Mammary epithelial cell (primary cell): ENCODE data around the gene GABARAPL1.

ENCODE experiments used
- EZH2 ChIP-seq: IDR thresholded peaks from 2 replicates; pipeline ENCODE4 v1.6.1; 2012; ENCODE audit warnings: low read length, inconsistent platforms, borderline replicate concordance
- TF ChIP-seq, protein P1 (sequence below), 2 donors: IDR thresholded peaks in 1 of 2; conservative IDR thresholded peaks in 1 of 2; 2 replicates each; pipeline ENCODE4 v1.5.1; 2011 to 2012; ENCODE audit warnings: inconsistent platforms in 2 of 2, low read length in 2 of 2, mild to moderate bottlenecking in 2 of 2, control low read depth in 1 of 2, low read depth in 1 of 2; ENCODE audit not compliant: insufficient read depth in 1 of 2; ENCODE audit errors: extremely low read depth in 1 of 2

DNA sequence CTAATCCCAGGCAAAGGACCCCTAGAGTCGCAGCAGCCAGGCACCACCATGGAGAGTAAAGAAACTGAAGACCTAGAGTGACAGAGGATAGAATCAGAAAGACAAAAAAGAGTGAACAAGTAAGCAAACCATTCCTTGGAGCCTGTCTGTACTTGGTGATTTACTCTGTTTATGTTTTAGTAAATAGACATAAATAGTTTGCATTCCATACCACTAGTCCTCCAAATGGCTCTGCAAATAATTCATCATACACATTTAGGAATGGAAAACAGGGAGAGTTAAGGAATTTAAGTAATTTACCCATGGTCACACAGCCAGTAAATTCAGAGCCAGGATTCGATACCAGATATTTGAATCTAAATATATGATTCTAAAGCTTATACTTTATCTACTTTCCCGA, 43.6 kb upstream of the GABARAPL1 start:
- TF ChIP-seq, protein P1, sequence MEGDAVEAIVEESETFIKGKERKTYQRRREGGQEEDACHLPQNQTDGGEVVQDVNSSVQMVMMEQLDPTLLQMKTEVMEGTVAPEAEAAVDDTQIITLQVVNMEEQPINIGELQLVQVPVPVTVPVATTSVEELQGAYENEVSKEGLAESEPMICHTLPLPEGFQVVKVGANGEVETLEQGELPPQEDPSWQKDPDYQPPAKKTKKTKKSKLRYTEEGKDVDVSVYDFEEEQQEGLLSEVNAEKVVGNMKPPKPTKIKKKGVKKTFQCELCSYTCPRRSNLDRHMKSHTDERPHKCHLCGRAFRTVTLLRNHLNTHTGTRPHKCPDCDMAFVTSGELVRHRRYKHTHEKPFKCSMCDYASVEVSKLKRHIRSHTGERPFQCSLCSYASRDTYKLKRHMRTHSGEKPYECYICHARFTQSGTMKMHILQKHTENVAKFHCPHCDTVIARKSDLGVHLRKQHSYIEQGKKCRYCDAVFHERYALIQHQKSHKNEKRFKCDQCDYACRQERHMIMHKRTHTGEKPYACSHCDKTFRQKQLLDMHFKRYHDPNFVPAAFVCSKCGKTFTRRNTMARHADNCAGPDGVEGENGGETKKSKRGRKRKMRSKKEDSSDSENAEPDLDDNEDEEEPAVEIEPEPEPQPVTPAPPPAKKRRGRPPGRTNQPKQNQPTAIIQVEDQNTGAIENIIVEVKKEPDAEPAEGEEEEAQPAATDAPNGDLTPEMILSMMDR (conservative IDR thresholded peaks at IDR 0.05 in 1 of 2, IDR thresholded peaks at IDR 0.05 in 1 of 2; ENCODE audit: extremely low read depth in 1 of 2, insufficient read depth in 1 of 2, low read depth in 1 of 2, low read length in 2 of 2) = no peak
- no peak for TF ChIP-seq EZH2
